A673 (cell line): ENCODE results near the gene TMEM61.

Source experiments
- CTCF ChIP-seq: fragments of 300-800, 200-600 bp; sonication (generic); conservative IDR thresholded peaks from 2 replicates; pipeline ENCODE4 v1.5.1; 2017; ENCODE audit warnings: low read depth, mild to moderate bottlenecking, antibody characterized with exemption, low read length, moderate library complexity, mixed read lengths
- EZH2 ChIP-seq: fragments of 200-600 bp; sonication (generic); IDR thresholded peaks from 2 replicates; pipeline ENCODE4 v1.6.1; 2017; ENCODE audit warnings: borderline replicate concordance, low read depth, mild to moderate bottlenecking, mixed read lengths, antibody characterized with exemption, low read length; ENCODE audit not compliant: poor library complexity, severe bottlenecking

DNA sequence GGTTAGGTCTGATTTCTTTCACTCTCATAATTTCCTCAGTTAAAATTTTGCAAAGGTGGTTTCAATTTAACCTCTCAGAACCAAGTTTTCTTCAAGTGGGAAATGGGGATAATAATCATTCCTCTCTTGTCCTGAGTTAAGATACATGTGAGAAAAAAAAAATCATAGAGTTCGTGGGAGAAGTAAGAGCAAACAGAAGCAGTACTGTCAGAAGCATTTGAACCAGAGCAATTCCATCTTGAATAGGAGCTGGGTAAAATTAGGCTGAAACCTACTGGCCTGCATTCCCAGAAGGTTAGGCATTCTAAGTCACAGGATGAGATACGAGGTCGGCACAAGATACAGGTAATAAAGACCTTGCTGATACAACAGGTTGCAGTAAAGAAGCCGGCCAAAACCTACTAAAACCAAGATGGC is 28.6 kb upstream of the TMEM61 start:
- TF ChIP-seq CTCF (no peak), EZH2 (no peak)
